Measurements from ENCODE around the gene FERMT2. TPM values are rescaled to one million over a fixed set of nuclear protein-coding genes. Genes with fewer than 3 reads are reported as not detected.

Gene FERMT2
- total and polyA plus RNA-seq, 2 donors from 2014 or later, result 46.2 to 78.2 TPM

- TF ChIP-seq, protein P1, sequence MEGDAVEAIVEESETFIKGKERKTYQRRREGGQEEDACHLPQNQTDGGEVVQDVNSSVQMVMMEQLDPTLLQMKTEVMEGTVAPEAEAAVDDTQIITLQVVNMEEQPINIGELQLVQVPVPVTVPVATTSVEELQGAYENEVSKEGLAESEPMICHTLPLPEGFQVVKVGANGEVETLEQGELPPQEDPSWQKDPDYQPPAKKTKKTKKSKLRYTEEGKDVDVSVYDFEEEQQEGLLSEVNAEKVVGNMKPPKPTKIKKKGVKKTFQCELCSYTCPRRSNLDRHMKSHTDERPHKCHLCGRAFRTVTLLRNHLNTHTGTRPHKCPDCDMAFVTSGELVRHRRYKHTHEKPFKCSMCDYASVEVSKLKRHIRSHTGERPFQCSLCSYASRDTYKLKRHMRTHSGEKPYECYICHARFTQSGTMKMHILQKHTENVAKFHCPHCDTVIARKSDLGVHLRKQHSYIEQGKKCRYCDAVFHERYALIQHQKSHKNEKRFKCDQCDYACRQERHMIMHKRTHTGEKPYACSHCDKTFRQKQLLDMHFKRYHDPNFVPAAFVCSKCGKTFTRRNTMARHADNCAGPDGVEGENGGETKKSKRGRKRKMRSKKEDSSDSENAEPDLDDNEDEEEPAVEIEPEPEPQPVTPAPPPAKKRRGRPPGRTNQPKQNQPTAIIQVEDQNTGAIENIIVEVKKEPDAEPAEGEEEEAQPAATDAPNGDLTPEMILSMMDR (IDR thresholded peaks at IDR 0.05; ENCODE audit: borderline replicate concordance, extremely low read depth, insufficient read depth), result no peak
- DNase-seq (no peak), FAIRE-seq (no peak)
- intact Hi-C loops (cut with DNase I), result no loop called here
- no peaks in the 10 kb centered on the region for H3K27me3 ChIP-seq (ENCODE audit: control insufficient read depth, insufficient read depth, low read length)
- no peaks in the 10 kb centered on the region for H3K36me3 ChIP-seq (ENCODE audit: control insufficient read depth in 2 of 3, insufficient read depth in 3 of 3, low read length in 3 of 3)
- H3K9me3 ChIP-seq (ENCODE audit: control insufficient read depth in 2 of 3, insufficient read depth in 1 of 3, low read length in 3 of 3), result no peaks in the 10 kb centered on the region
- H3K9ac ChIP-seq (ENCODE audit: low read length in 3 of 3), result no peak overlapping the region
- H3K27ac ChIP-seq (ENCODE audit: low read depth in 2 of 2, low read length in 2 of 2), result no peak overlapping the region
- no peak overlapping the region for H3K4me3 ChIP-seq (ENCODE audit: low read length in 3 of 3)
- peaks cover 0 to 4% (median 0%) of the 10 kb centered on the region in 3 donors for H3K4me1 ChIP-seq (ENCODE audit: control insufficient read depth in 2 of 3, insufficient read depth in 2 of 3, low read depth in 1 of 3, low read length in 3 of 3)
Observed at GRCh38 chr14:52840877-52841276, 110.0 kb downstream of the FERMT2 start.

DNA sequence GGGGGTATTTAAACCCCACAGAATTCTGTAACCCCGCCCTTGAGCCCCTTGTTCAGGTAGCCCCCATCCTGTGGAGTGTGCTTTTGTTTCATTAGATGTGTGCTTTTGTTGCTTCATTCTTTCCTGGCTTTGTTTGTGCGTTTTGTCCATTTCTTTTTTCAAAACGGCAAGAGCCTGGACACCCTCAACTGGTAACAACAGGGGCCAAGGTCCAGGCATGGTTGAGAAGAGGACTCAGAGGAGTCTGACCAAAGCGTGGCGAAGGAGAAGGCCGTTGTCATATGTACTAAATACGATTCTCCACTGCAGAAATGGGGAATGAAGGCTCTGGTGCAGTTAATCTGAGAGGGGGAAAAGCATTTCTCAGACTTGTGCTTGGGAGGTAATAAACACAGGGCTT is 113.4 kb downstream of the FERMT2 start:
- no peak overlapping the region for H3K4me3 ChIP-seq (ENCODE audit: low read length in 3 of 3)
- no peak overlapping the region for H3K9ac ChIP-seq (ENCODE audit: low read length in 3 of 3)
- no peak overlapping the region for H3K27ac ChIP-seq (ENCODE audit: low read depth in 2 of 2, low read length in 2 of 2)
- intact Hi-C loops (cut with DNase I), result no loop called here
- DNase-seq (no peak), FAIRE-seq (no peak)
- peaks cover 0 to 4% (median 0%) of the 10 kb centered on the region in 3 donors for H3K4me1 ChIP-seq (ENCODE audit: control insufficient read depth in 2 of 3, insufficient read depth in 2 of 3, low read depth in 1 of 3, low read length in 3 of 3)
- H3K9me3 ChIP-seq (ENCODE audit: control insufficient read depth in 2 of 3, insufficient read depth in 1 of 3, low read length in 3 of 3), result no peaks in the 10 kb centered on the region
- no peaks in the 10 kb centered on the region for H3K27me3 ChIP-seq (ENCODE audit: control insufficient read depth, insufficient read depth, low read length)
- H3K36me3 ChIP-seq (ENCODE audit: control insufficient read depth in 2 of 3, insufficient read depth in 3 of 3, low read length in 3 of 3), result no peaks in the 10 kb centered on the region
- TF ChIP-seq, protein P1 (IDR thresholded peaks at IDR 0.05; ENCODE audit: borderline replicate concordance, extremely low read depth, insufficient read depth), result no peak

DNA sequence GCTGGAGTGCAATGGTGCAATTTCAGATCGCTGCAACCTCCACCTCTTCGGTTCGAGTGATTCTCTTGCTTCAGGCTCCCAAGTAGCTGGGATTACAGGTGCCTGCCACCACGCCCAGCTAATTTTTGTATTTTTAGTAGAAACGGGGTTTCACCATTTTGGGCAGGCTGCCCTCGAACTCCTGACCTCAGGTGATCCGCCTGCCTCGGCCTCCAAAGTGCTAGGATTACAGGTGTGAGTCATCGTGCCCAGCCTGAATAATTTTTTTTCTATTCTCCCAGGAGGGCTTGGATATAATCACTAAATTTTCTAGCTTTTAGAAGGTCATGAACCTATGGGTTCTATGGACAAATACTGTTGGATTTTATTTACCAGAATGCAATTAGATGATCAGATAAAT is 114.8 kb downstream of the FERMT2 start:
- intact Hi-C loops (cut with DNase I), result no loop called here
- Histone ChIP-seq H3K9ac (ENCODE audit: low read length in 3 of 3) (no peak overlapping the region), H3K27me3 (ENCODE audit: control insufficient read depth, insufficient read depth, low read length) (no peaks in the 10 kb centered on the region), H3K27ac (ENCODE audit: low read depth in 2 of 2, low read length in 2 of 2) (no peak overlapping the region), H3K9me3 (ENCODE audit: control insufficient read depth in 2 of 3, insufficient read depth in 1 of 3, low read length in 3 of 3) (no peaks in the 10 kb centered on the region), H3K4me1 (ENCODE audit: control insufficient read depth in 2 of 3, insufficient read depth in 2 of 3, low read depth in 1 of 3, low read length in 3 of 3) (peaks cover 0 to 4% (median 0%) of the 10 kb centered on the region in 3 donors), H3K36me3 (ENCODE audit: control insufficient read depth in 2 of 3, insufficient read depth in 3 of 3, low read length in 3 of 3) (no peaks in the 10 kb centered on the region), H3K4me3 (ENCODE audit: low read length in 3 of 3) (no peak overlapping the region)
- DNase-seq (no peak), FAIRE-seq (no peak)
- TF ChIP-seq, protein P1 (IDR thresholded peaks at IDR 0.05; ENCODE audit: borderline replicate concordance, extremely low read depth, insufficient read depth), result no peak

All from kidney (tissue), 14 donors.